ENCODE measurements around the gene PDS5B.

- TF ChIP-seq CTCF (IDR thresholded peaks at IDR 0.05) = no peak
- TF ChIP-seq EZH2 (IDR thresholded peaks at IDR 0.05; ENCODE audit: borderline replicate concordance, insufficient read depth, low read depth, low read length, poor library complexity, severe bottlenecking) = no peak
Measured at GRCh38 chr13:32659736-32660135, 73.5 kb downstream of the PDS5B start.

Data from B cell (primary cell).